MM.1S (cell line): ENCODE measurements around the gene TOX2.

Experiments
- DNase-seq: peaks from one replicate; pipeline ENCODE4 v3.0.0-alpha.2; 2015
- H2AFZ ChIP-seq: fragments of 300-600 bp; sonication (generic); 2 replicates; pipeline ENCODE4 v1.6.0; 2016; ENCODE audit warnings: antibody characterized with exemption, low read length
- H3F3A ChIP-seq: fragments of 300-600 bp; sonication (generic); 2 replicates; pipeline ENCODE4 v1.6.1; 2016; ENCODE audit warnings: mild to moderate bottlenecking, antibody characterized with exemption, low read length, moderate library complexity, mixed read lengths; ENCODE audit not compliant: insufficient read depth
- H3K27ac ChIP-seq: fragments of 300-600 bp; sonication (generic); 2 replicates; pipeline ENCODE4 v1.5.1; 2016; ENCODE audit warnings: mild to moderate bottlenecking, low read length
- H3K27me3 ChIP-seq: fragments of 300-600 bp; sonication (generic); replicated peaks from 2 replicates; pipeline ENCODE4 v1.6.0; 2016; ENCODE audit warnings: low read length; ENCODE audit not compliant: insufficient read depth
- H3K36me3 ChIP-seq: fragments of 300-600 bp; sonication (generic); replicated peaks from 2 replicates; pipeline ENCODE4 v1.6.1; 2016; ENCODE audit warnings: mild to moderate bottlenecking, low read length, mixed read lengths; ENCODE audit not compliant: insufficient read depth
- H3K4me1 ChIP-seq: fragments of 300-600 bp; sonication (generic); 2 replicates; pipeline ENCODE4 v1.6.1; 2016; ENCODE audit warnings: low read length, mixed read lengths
- H3K4me2 ChIP-seq: fragments of 300-600 bp; sonication (generic); 2 replicates; pipeline ENCODE4 v1.6.0; 2016; ENCODE audit warnings: low read depth, low read length
- H3K4me3 ChIP-seq: fragments of 300-600 bp; sonication (generic); 2 replicates; pipeline ENCODE4 v1.5.1; 2016; ENCODE audit warnings: low read length, mixed read lengths
- H3K79me2 ChIP-seq: fragments of 300-600 bp; sonication (generic); 2 replicates; pipeline ENCODE4 v1.6.1; 2016; ENCODE audit warnings: mixed run types, low read length, mixed read lengths
- H3K9ac ChIP-seq: fragments of 300-600 bp; sonication (generic); 2 replicates; pipeline ENCODE4 v1.6.1; 2016; ENCODE audit warnings: low read length, mixed read lengths
- H3K9me2 ChIP-seq: fragments of 300-600 bp; sonication (generic); replicated peaks from 2 replicates; pipeline ENCODE4 v1.6.1; 2016; ENCODE audit warnings: mild to moderate bottlenecking, low read length, mixed read lengths; ENCODE audit not compliant: insufficient read depth
- H3K9me3 ChIP-seq: fragments of 300-600 bp; sonication (generic); replicated peaks from 2 replicates; pipeline ENCODE4 v1.6.1; 2016; ENCODE audit warnings: mild to moderate bottlenecking, low read length, mixed read lengths; ENCODE audit not compliant: insufficient read depth
- H4K20me1 ChIP-seq: fragments of 300-600 bp; sonication (generic); 2 replicates; pipeline ENCODE4 v1.6.1; 2016; ENCODE audit warnings: mild to moderate bottlenecking, low read length, moderate library complexity, mixed read lengths; ENCODE audit not compliant: insufficient read depth
- EZH2 ChIP-seq: fragments of 300-600 bp; sonication (generic); optimal IDR thresholded peaks from 2 replicates; pipeline ENCODE3; 2017; ENCODE audit warnings: low read depth, mild to moderate bottlenecking, antibody characterized with exemption, low read length, mixed read lengths
- EZH2phosphoT487 ChIP-seq: fragments of 300-600 bp; sonication (generic); IDR thresholded peaks from 2 replicates; pipeline ENCODE4 v1.6.1; 2018; ENCODE audit warnings: antibody characterized with exemption, low read length
- TF ChIP-seq, protein P1 (sequence below): fragments of 300-600 bp; sonication (generic); IDR thresholded peaks from 2 replicates; pipeline ENCODE4 v1.5.1; 2016; ENCODE audit warnings: antibody characterized with exemption, low read length, mixed read lengths

TOX2 gene

DNA sequence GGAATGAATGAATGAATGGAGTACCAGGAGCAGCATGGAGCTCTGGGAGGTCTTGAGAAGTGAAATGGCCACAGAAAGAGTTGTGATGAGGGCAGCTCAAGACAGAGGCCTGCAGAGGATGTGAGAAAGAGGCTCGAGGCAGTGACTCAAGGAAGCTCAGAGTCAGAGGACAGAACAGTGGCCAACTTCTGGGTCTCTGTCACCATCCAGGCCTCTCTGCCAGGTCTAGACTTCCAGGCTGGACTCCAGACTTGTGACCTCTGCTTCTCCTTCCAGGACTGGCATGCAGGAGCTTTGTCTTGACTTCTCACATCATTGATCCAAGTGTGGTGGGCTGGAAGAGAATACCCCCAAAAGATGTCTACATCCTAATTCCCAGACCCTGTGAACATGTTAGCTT is 119.8 kb downstream of the TOX2 start:
- H3K9me2 ChIP-seq = no peaks in the 10 kb centered on the region
- H3F3A ChIP-seq = no peaks in the 10 kb centered on the region
- no peak overlapping the region for H2AFZ ChIP-seq
- no peaks in the 10 kb centered on the region for H3K9me3 ChIP-seq
- H3K79me2 ChIP-seq = peaks cover 20% of the 10 kb centered on the region; the same call in 1 of the 2 replicates
- no peak overlapping the region for H3K4me3 ChIP-seq
- no peak overlapping the region for H3K4me2 ChIP-seq
- no peaks in the 10 kb centered on the region for H3K27me3 ChIP-seq
- H4K20me1 ChIP-seq = no peaks in the 10 kb centered on the region
- no peak for DNase-seq
- TF ChIP-seq, protein P1, sequence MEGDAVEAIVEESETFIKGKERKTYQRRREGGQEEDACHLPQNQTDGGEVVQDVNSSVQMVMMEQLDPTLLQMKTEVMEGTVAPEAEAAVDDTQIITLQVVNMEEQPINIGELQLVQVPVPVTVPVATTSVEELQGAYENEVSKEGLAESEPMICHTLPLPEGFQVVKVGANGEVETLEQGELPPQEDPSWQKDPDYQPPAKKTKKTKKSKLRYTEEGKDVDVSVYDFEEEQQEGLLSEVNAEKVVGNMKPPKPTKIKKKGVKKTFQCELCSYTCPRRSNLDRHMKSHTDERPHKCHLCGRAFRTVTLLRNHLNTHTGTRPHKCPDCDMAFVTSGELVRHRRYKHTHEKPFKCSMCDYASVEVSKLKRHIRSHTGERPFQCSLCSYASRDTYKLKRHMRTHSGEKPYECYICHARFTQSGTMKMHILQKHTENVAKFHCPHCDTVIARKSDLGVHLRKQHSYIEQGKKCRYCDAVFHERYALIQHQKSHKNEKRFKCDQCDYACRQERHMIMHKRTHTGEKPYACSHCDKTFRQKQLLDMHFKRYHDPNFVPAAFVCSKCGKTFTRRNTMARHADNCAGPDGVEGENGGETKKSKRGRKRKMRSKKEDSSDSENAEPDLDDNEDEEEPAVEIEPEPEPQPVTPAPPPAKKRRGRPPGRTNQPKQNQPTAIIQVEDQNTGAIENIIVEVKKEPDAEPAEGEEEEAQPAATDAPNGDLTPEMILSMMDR = no peak
- TF ChIP-seq EZH2 = no peak
- no peak for TF ChIP-seq EZH2phosphoT487
- H3K9ac ChIP-seq = no peak overlapping the region
- H3K27ac ChIP-seq = no peak overlapping the region
- no peaks in the 10 kb centered on the region for H3K36me3 ChIP-seq
- H3K4me1 ChIP-seq = 0 out of 2 replicates have a peak, but pooled peaks cover 5% of the 10 kb centered on the region

DNA sequence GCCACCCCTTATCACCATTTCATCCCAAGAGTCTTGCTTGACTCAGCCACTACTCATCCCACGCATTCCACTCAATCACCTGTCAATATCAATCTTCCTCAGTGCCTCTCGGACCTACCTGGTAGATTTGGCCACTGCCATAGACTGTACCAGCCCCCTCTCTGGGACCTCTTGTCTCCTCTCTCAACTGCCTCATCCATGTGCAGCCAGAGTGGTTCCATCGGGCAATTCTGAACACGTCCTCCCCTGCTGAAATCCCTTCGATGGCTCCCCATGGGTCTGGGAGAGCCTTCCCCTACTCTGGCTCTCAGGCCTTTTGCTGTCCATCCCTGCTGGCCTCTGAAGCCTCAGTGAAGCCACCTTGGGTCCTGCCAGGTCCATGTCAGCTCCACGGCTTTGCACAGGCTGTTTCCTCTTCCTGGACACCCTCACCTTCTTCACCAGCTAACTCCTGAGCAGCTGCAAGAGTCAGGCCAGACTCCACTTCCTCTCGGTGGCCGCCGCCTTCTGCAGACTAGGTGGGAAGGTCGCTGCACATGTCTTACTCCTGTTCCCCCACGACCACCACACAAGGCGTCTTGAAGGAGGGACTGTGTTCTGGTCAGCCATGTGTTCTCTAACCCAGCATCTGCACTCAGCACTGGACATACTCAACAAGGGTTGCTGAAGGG is 120.4 kb downstream of the TOX2 start:
- Histone ChIP-seq H3K4me1 (0 out of 2 replicates have a peak, but pooled peaks cover 5% of the 10 kb centered on the region), H3K9me2 (no peaks in the 10 kb centered on the region), H4K20me1 (no peaks in the 10 kb centered on the region), H3K9me3 (no peaks in the 10 kb centered on the region), H3K27me3 (no peaks in the 10 kb centered on the region), H3K4me2 (no peak overlapping the region), H3K27ac (no peak overlapping the region), H2AFZ (no peak overlapping the region), H3K36me3 (no peaks in the 10 kb centered on the region), H3K4me3 (no peak overlapping the region), H3F3A (no peaks in the 10 kb centered on the region), H3K79me2 (peaks cover 23% of the 10 kb centered on the region), H3K9ac (no peak overlapping the region)
- DNase-seq = no peak
- TF ChIP-seq EZH2phosphoT487 = no peak

DNA sequence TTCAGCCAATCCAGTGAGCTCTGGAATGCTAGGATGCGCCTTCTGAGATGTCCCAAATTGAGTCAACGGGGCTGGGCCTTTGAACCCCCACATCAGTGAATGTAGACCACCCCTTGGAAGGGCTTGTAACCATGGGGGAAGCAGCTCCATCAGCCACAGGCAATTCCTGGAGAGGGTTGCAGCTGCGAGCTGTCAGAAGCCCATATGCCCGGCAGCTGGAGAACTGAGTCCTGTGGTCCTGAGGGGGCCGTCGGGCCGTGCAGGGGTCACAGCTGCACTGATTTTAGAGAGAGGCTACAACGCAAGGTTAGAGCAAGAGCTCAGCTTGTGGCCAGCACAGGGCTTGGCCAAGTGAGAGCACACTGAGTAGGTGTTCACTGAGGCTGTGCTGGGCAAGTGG is 121.3 kb downstream of the TOX2 start:
- H3K4me2 ChIP-seq = no peak overlapping the region
- no peaks in the 10 kb centered on the region for H4K20me1 ChIP-seq
- no peak for TF ChIP-seq EZH2
- TF ChIP-seq, protein P1 = no peak
- no peak for DNase-seq
- H3K27ac ChIP-seq = no peak overlapping the region
- H3K79me2 ChIP-seq = peaks cover 23% of the 10 kb centered on the region
- no peak overlapping the region for H3K9ac ChIP-seq
- no peaks in the 10 kb centered on the region for H3F3A ChIP-seq
- H3K9me2 ChIP-seq = no peaks in the 10 kb centered on the region
- 0 out of 2 replicates have a peak, but pooled peaks cover 5% of the 10 kb centered on the region for H3K4me1 ChIP-seq
- H3K4me3 ChIP-seq = no peak overlapping the region
- H3K36me3 ChIP-seq = no peaks in the 10 kb centered on the region
- no peaks in the 10 kb centered on the region for H3K9me3 ChIP-seq
- no peaks in the 10 kb centered on the region for H3K27me3 ChIP-seq
- H2AFZ ChIP-seq = no peak overlapping the region

DNA sequence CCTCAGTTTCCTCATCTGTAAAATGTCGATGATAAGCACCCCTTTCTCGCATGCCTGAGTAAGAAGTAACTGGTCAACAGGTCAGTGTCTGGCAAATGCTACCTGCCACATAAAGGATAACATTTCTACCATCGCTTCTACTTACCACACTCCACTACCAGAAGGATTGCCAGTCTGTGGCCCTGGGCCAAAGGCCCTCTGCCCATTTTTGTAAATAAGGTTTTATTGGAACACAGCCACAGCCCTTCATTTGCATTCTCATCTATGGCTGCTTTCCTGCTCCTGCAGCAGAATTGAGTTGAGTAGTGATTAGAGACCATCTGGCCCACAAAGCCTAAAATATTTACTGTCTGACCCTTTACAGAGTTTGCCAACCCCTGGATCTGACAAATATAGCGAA is 121.8 kb downstream of the TOX2 start:
- no peak for DNase-seq
- Histone ChIP-seq H3K27ac (no peak overlapping the region), H3K9me3 (no peaks in the 10 kb centered on the region), H3K4me3 (no peak overlapping the region), H3K36me3 (no peaks in the 10 kb centered on the region), H3K9me2 (no peaks in the 10 kb centered on the region), H4K20me1 (no peaks in the 10 kb centered on the region), H3K9ac (no peak overlapping the region), H3K4me2 (no peak overlapping the region), H3K27me3 (no peaks in the 10 kb centered on the region), H3K4me1 (0 out of 2 replicates have a peak, but pooled peaks cover 5% of the 10 kb centered on the region), H2AFZ (no peak overlapping the region), H3K79me2 (peaks cover 22% of the 10 kb centered on the region), H3F3A (no peaks in the 10 kb centered on the region)
- TF ChIP-seq EZH2 (no peak), EZH2phosphoT487 (no peak)
- TF ChIP-seq, protein P1 = no peak
